SK-N-SH (cell line): ENCODE measurements around the gene PNLIPRP1. TPM values are rescaled to one million over a fixed set of nuclear protein-coding genes. Genes with fewer than 3 reads are reported as not detected.

Experiments
- CTCF ChIA-PET: fragments of 300-600, 350-600 bp; formaldehyde crosslinking; extraction: SDS; loops from one replicate; lab custom pipeline; 2021; lab: Yijun Ruan, JAX
- POLR2A ChIA-PET: fragments of 350-600 bp; sonication (Branson Sonifier 250); formaldehyde crosslinking; extraction: SDS; loops from one replicate; lab custom pipeline; 2020; ENCODE audit warnings: antibody characterized with exemption, inconsistent platforms; lab: Yijun Ruan, JAX
- DNase-seq: peaks from one replicate; pipeline ENCODE4 v3.0.0; 2012
- H2AFZ ChIP-seq: fragments of 200-600 bp; sonication (generic); 2 replicates; pipeline ENCODE4 v1.8.1; 2016; ENCODE audit warnings: antibody characterized with exemption, mild to moderate bottlenecking, low read depth
- H3F3A ChIP-seq: fragments of 200-600 bp; sonication (generic); replicated peaks from 2 replicates; pipeline ENCODE3; 2016; ENCODE audit warnings: antibody characterized with exemption, mild to moderate bottlenecking; ENCODE audit not compliant: insufficient read depth
- H3K27ac ChIP-seq, 2 experiments: fragments of 200-500 bp in 1 of 2; fragments of 200-600 bp in 1 of 2; sonication (Bioruptor generic) in 1 of 2; sonication (generic), shearing (Covaris generic) in 1 of 2; 2 replicates each; pipeline versions ENCODE4 v1.5.1 to v1.6.1; 2014 to 2016; ENCODE audit warnings: low read depth in 2 of 2, inconsistent platforms in 1 of 2, low read length in 1 of 2, mild to moderate bottlenecking in 1 of 2, mixed read lengths in 1 of 2
- H3K27me3 ChIP-seq: fragments of 200-600 bp; sonication (generic), shearing (Covaris generic); 2 replicates; pipeline ENCODE4 v1.6.1; 2016; ENCODE audit warnings: mixed run types; ENCODE audit not compliant: insufficient read depth
- H3K36me3 ChIP-seq, 2 experiments: fragments of 200-500 bp in 1 of 2; fragments of 200-600 bp in 1 of 2; sonication (Bioruptor generic) in 1 of 2; sonication (generic) in 1 of 2; replicated peaks in 1 of 2; 2 replicates each; pipeline versions ENCODE3 to v1.5.1; 2014 to 2016; ENCODE audit warnings: low read length in 1 of 2, mild to moderate bottlenecking in 1 of 2; ENCODE audit not compliant: insufficient read depth in 2 of 2, control insufficient read depth in 1 of 2
- H3K4me1 ChIP-seq, 2 experiments: fragments of 200-500 bp in 1 of 2; fragments of 200-600 bp in 1 of 2; sonication (Bioruptor generic) in 1 of 2; sonication (generic), shearing (Covaris generic) in 1 of 2; 2 replicates each; pipeline versions ENCODE4 v1.5.1 to v1.6.1; 2014 to 2016; ENCODE audit warnings: low read depth in 1 of 2, low read length in 1 of 2, mixed run types in 1 of 2; ENCODE audit not compliant: insufficient read depth in 2 of 2, control insufficient read depth in 1 of 2
- H3K4me2 ChIP-seq: fragments of 200-600 bp; sonication (generic), shearing (Covaris generic); 2 replicates; pipeline ENCODE4 v1.6.1; 2017; ENCODE audit warnings: mixed run types
- H3K4me3 ChIP-seq, 2 experiments: fragments of 200-500 bp in 1 of 2; fragments of 200-600 bp in 1 of 2; sonication (Bioruptor generic) in 1 of 2; sonication (generic), shearing (Covaris generic) in 1 of 2; 2 replicates each; pipeline versions ENCODE4 v1.5.1 to v1.8.1; 2014 to 2016; ENCODE audit warnings: low read depth in 2 of 2, inconsistent platforms in 1 of 2, low read length in 1 of 2, mild to moderate bottlenecking in 1 of 2, mixed read lengths in 1 of 2, moderate library complexity in 1 of 2
- H3K79me2 ChIP-seq: fragments of 200-600 bp; sonication (generic); 2 replicates; pipeline ENCODE4 v1.8.1; 2017; ENCODE audit warnings: mild to moderate bottlenecking; ENCODE audit not compliant: insufficient read depth
- H3K9ac ChIP-seq: fragments of 200-600 bp; sonication (generic); 2 replicates; pipeline ENCODE4 v1.6.1; 2017; ENCODE audit warnings: mixed run types
- H3K9me2 ChIP-seq: fragments of 200-600 bp; sonication (generic); 2 replicates; pipeline ENCODE4 v1.6.1; 2017; ENCODE audit warnings: mixed run types
- H3K9me3 ChIP-seq: fragments of 200-600 bp; sonication (generic); 2 replicates; pipeline ENCODE4 v1.6.1; 2017; ENCODE audit warnings: mixed run types, mild to moderate bottlenecking, moderate library complexity
- H4K20me1 ChIP-seq: fragments of 200-600 bp; sonication (generic); 2 replicates; pipeline ENCODE4 v1.6.1; 2017; ENCODE audit warnings: mild to moderate bottlenecking, mixed run types; ENCODE audit not compliant: insufficient read depth
- EP300 ChIP-seq, 2 experiments: IDR thresholded peaks; 2 replicates each; pipeline versions ENCODE4 v1.4.0 to v1.6.1; 2012; ENCODE audit warnings: borderline replicate concordance in 1 of 2, low read depth in 1 of 2, low read length in 1 of 2
- FOXM1 ChIP-seq: IDR thresholded peaks from 2 replicates; pipeline ENCODE4 v1.4.0; 2012; ENCODE audit warnings: low read depth, mild to moderate bottlenecking
- IRF3 ChIP-seq: fragments of 150-350 bp; IDR thresholded peaks from 2 replicates; pipeline ENCODE4 v1.6.1; 2016; ENCODE audit warnings: mild to moderate bottlenecking, low read depth, low read length
- JUND ChIP-seq: IDR thresholded peaks from 2 replicates; pipeline ENCODE4 v1.4.0; 2012
- MAX ChIP-seq: IDR thresholded peaks from 2 replicates; pipeline ENCODE4 v1.4.0; 2012; ENCODE audit warnings: low read depth
- NFIC ChIP-seq: IDR thresholded peaks from 2 replicates; pipeline ENCODE4 v1.4.0; 2012; ENCODE audit warnings: borderline replicate concordance
- PBX3 ChIP-seq: IDR thresholded peaks from 2 replicates; pipeline ENCODE4; 2012
- RFX5 ChIP-seq: IDR thresholded peaks from 2 replicates; pipeline ENCODE4 v1.6.1; 2012; ENCODE audit warnings: mild to moderate bottlenecking, improper control_type of control experiment, low read length
- SMC3 ChIP-seq: IDR thresholded peaks from 2 replicates; pipeline ENCODE4 v1.6.1; 2012; ENCODE audit warnings: low read depth, low read length, improper control_type of control experiment
- TEAD4 ChIP-seq: IDR thresholded peaks from 2 replicates; pipeline ENCODE4 v1.4.0; 2012; ENCODE audit warnings: mild to moderate bottlenecking, borderline replicate concordance; ENCODE audit not compliant: insufficient read depth
- WGBS: methylation state at CpG from one replicate; pipeline ENCODE4 v1.1.6; 2017; ENCODE audit warnings: low lambda C conversion rate; 5-methylcytosine and 5-hydroxymethylcytosine counted together
- polyA plus RNA-seq, 3 experiments: library from polyadenylated mRNA; depleted of rRNA; stranded (reverse); fragments of >200 nt; gene quantifications; 2 replicates each; pipeline ENCODE4 v1.2.3, GENCODE V29; 2012
- TF ChIP-seq, protein P1 (sequence below): IDR thresholded peaks from 2 replicates; pipeline ENCODE4 v1.6.1; 2012; ENCODE audit warnings: mild to moderate bottlenecking, low read depth, low read length, moderate library complexity

The PNLIPRP1 gene
- polyA plus RNA-seq, 1 of the 3 experiments (the other 2 are of a cell fraction) = not detected

DNA sequence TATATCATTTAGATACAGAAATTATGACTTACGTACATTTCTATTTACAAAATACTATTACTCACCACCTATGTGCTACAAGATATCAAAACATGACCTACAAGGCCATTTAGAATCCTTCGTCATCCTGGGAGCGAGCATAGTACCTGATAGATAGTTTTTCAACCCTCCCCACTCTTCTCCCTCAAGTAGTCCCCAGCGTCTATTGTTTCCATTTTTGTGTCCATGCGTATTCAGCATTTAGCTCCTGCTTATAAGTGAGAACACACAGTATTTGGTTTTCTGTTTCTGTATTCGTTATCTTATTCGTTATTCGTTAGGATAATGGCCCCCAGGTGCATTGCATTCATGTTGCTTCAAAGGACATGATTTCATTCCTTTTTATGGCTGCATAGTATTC lies 58.1 kb downstream of the PNLIPRP1 start:
- no peaks in the 10 kb centered on the region for H3K36me3 ChIP-seq
- no peak for DNase-seq
- no peaks in the 10 kb centered on the region for H3K9me2 ChIP-seq
- POLR2A ChIA-PET = no interaction called here
- H2AFZ ChIP-seq = no peak overlapping the region
- no peaks in the 10 kb centered on the region; the same call in 1 of the 2 replicates for H3K27me3 ChIP-seq
- no peak overlapping the region for H3K9ac ChIP-seq
- H3K27ac ChIP-seq = no peak overlapping the region
- WGBS = 42% methylated on average over 8 of the region's 8 CpGs
- H4K20me1 ChIP-seq = no peaks in the 10 kb centered on the region
- H3K9me3 ChIP-seq = no peaks in the 10 kb centered on the region
- no peak overlapping the region for H3K4me2 ChIP-seq
- no peak for TF ChIP-seq RFX5
- no peak for TF ChIP-seq EP300 (IDR thresholded peaks at IDR 0.05; ENCODE audit: borderline replicate concordance in 1 of 2, low read depth in 1 of 2, low read length in 1 of 2)
- TF ChIP-seq NFIC = no peak
- CTCF ChIA-PET = interaction anchor here (0.9 to 1.2 kb wide), 2 partner anchors 21 to 526 kb away, joined by 3 to 4 read pairs; no protein-coding TSS in a partner anchor
- no peaks in the 10 kb centered on the region for H3K4me1 ChIP-seq
- H3K79me2 ChIP-seq = no peaks in the 10 kb centered on the region
- H3F3A ChIP-seq = no peaks in the 10 kb centered on the region
- H3K4me3 ChIP-seq = no peak overlapping the region

GRCh38 chr10:116653885-116654284 lies 63.1 kb downstream of the PNLIPRP1 start:
- H3F3A ChIP-seq = no peaks in the 10 kb centered on the region
- H3K4me3 ChIP-seq = no peak overlapping the region
- no peak overlapping the region for H3K9ac ChIP-seq
- no peaks in the 10 kb centered on the region for H3K4me1 ChIP-seq
- POLR2A ChIA-PET = no interaction called here
- no peaks in the 10 kb centered on the region for H3K9me3 ChIP-seq
- H3K4me2 ChIP-seq = no peak overlapping the region
- H3K36me3 ChIP-seq = no peaks in the 10 kb centered on the region
- 40% methylated on average over 1 of the region's 1 CpG for WGBS
- CTCF ChIA-PET = interaction anchor here (0.7 to 2.3 kb wide), 5 partner anchors 10 to 521 kb away, joined by 3 to 17 read pairs (median 5); no protein-coding TSS in a partner anchor
- H3K79me2 ChIP-seq = no peaks in the 10 kb centered on the region
- H4K20me1 ChIP-seq = no peaks in the 10 kb centered on the region
- no peaks in the 10 kb centered on the region for H3K9me2 ChIP-seq
- H3K27ac ChIP-seq = no peak overlapping the region
- no peak for TF ChIP-seq SMC3
- TF ChIP-seq JUND = no peak
- TF ChIP-seq IRF3 = no peak
- TF ChIP-seq NFIC = no peak
- TF ChIP-seq FOXM1 = no peak
- TF ChIP-seq PBX3 = no peak
- TF ChIP-seq, protein P1, sequence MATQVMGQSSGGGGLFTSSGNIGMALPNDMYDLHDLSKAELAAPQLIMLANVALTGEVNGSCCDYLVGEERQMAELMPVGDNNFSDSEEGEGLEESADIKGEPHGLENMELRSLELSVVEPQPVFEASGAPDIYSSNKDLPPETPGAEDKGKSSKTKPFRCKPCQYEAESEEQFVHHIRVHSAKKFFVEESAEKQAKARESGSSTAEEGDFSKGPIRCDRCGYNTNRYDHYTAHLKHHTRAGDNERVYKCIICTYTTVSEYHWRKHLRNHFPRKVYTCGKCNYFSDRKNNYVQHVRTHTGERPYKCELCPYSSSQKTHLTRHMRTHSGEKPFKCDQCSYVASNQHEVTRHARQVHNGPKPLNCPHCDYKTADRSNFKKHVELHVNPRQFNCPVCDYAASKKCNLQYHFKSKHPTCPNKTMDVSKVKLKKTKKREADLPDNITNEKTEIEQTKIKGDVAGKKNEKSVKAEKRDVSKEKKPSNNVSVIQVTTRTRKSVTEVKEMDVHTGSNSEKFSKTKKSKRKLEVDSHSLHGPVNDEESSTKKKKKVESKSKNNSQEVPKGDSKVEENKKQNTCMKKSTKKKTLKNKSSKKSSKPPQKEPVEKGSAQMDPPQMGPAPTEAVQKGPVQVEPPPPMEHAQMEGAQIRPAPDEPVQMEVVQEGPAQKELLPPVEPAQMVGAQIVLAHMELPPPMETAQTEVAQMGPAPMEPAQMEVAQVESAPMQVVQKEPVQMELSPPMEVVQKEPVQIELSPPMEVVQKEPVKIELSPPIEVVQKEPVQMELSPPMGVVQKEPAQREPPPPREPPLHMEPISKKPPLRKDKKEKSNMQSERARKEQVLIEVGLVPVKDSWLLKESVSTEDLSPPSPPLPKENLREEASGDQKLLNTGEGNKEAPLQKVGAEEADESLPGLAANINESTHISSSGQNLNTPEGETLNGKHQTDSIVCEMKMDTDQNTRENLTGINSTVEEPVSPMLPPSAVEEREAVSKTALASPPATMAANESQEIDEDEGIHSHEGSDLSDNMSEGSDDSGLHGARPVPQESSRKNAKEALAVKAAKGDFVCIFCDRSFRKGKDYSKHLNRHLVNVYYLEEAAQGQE = no peak
- no peak for TF ChIP-seq TEAD4
- TF ChIP-seq MAX = no peak
- H3K27me3 ChIP-seq = no peaks in the 10 kb centered on the region
- no peak overlapping the region for H2AFZ ChIP-seq
- no peak for DNase-seq
